22Rv1 (cell line): ENCODE results near the gene LRRC8E.
A peak's percentile ranks its signal among the peaks of the same experiment; 100 is the strongest.

Source experiments
- H3K27ac ChIP-seq: fragments of 450-650 bp; 2 replicates; pipeline ENCODE4 v1.5.1; 2017
- CTCF ChIP-seq: fragments of 450-650 bp; IDR thresholded peaks from 2 replicates; pipeline ENCODE4 v1.5.1; 2017; ENCODE audit warnings: mild to moderate bottlenecking
- ZFX ChIP-seq: fragments of 450-650 bp; IDR thresholded peaks from 2 replicates; pipeline ENCODE4 v1.6.1; 2017; ENCODE audit warnings: antibody characterized with exemption, borderline replicate concordance

LRRC8E gene

GRCh38 chr19:7850000-7850813, 38.1 kb upstream of the LRRC8E start:
- H3K27ac ChIP-seq: no peak overlapping the region
- TF ChIP-seq ZFX: no peak
- no peak for TF ChIP-seq CTCF

GRCh38 chr19:7850945-7851622, 37.2 kb upstream of the LRRC8E start:
- no peak overlapping the region for H3K27ac ChIP-seq
- no peak for TF ChIP-seq ZFX
- TF ChIP-seq CTCF: no peak

GRCh38 chr19:7851623-7852500, 36.4 kb upstream of the LRRC8E start:
- no peak overlapping the region for H3K27ac ChIP-seq
- TF ChIP-seq ZFX: no peak
- no peak for TF ChIP-seq CTCF

GRCh38 chr19:7852851-7853769, 35.2 kb upstream of the LRRC8E start:
- peak; percentile 98 for TF ChIP-seq CTCF
- no peak for TF ChIP-seq ZFX
- peak overlapping the region; percentile 40 for H3K27ac ChIP-seq

GRCh38 chr19:7853770-7854128, 34.6 kb upstream of the LRRC8E start:
- TF ChIP-seq ZFX (no peak), CTCF (no peak)

GRCh38 chr19:7855426-7856108, 32.7 kb upstream of the LRRC8E start:
- no peak overlapping the region for H3K27ac ChIP-seq
- TF ChIP-seq CTCF: no peak
- TF ChIP-seq ZFX: no peak

More at GRCh38 chr19:7853770-7854128, 34.6 kb upstream of the LRRC8E start:
- H3K27ac ChIP-seq: peak overlapping the region; percentile 40
